HG03064 (cell line): ENCODE measurements around the gene DCXR.

Experiments used
- ATAC-seq: cut with Tn5 transposase; IDR thresholded peaks from one replicate; pipeline ENCODE4 v1.9.1; 2021; ENCODE audit warnings: low read depth; ENCODE audit not compliant: unreplicated experiment

Gene DCXR

DNA sequence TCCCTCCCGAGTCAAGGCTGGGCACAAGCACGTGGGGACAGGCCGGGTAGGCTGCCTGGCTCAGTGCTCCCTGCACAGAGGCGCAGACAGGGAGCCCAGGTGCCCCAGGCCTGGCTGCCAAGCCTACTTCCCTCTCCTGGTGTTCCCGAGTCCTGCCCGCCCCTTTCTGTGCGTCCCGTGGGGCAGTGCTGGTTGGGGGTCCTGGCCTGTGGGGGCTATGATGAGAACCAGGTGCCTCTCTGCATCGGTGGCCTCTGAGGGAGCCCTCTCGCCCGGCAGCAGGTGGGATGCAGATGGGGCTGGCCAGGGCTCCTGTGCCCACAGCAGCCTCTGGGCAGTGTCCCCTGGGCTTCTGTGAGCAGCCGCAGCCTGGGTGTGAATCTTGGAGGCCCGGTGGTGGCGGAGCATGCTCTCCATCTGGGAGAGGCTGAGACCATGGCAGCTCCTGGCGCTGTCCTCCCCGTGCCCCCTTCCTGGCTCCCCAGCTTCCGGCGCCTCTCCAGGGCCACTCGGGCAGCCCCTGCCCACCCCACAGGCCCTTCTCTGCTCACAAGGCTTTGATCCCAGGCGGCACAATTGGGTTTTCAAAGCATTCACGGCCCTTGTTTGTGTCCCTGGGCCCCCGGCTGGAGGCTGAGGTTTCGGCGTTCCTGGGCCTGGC lies 22.1 kb downstream of the DCXR start:
- ATAC-seq = no peak

DNA sequence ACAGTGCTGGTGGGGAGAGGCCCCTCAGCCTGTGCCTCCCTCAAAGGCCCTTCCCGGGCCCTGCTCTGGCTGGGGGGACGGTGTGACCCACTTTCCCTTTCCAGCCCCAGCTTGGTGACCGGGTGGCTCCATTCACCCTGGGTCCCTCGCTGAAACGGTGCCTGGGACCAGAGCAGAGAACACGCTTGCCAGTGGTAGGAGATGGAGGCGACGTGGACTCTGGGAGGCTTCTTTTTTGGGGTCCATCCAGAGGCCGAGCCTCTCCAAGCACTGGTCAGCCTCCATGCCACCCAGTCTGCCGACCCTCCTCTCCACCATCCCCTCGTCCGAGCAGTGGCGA lies 22.6 kb downstream of the DCXR start:
- ATAC-seq = no peak

DNA sequence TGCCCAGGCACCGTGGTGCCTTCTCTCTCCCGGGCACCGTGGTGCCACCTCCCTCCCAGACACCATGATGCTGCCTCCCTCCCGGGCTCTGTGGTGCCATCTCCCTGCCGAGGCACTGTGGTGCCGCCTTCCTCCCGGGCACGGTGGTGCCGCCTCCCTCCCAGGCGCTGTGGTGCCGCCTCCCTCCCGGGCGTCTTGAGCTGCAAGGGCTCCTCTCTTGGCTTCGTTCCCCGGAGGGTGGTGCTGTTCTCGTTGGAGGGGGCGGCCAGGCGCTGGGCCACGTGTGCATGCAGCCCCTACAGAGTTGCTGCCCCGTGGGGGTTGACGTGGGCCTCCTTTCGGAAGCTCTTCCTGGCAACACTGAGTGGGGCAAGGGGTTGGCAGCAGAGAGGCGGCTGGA lies 23.1 kb downstream of the DCXR start:
- ATAC-seq = no peak

- no peak for ATAC-seq
Observed at GRCh38 chr17:82013772-82014321, 23.6 kb downstream of the DCXR start.

GRCh38 chr17:82013341-82013740 lies 24.2 kb downstream of the DCXR start:
- no peak for ATAC-seq

- no peak for ATAC-seq
Observed at GRCh38 chr17:82012640-82013295, 24.7 kb downstream of the DCXR start.

GRCh38 chr17:82012261-82012639 lies 25.2 kb downstream of the DCXR start:
- ATAC-seq = no peak

DNA sequence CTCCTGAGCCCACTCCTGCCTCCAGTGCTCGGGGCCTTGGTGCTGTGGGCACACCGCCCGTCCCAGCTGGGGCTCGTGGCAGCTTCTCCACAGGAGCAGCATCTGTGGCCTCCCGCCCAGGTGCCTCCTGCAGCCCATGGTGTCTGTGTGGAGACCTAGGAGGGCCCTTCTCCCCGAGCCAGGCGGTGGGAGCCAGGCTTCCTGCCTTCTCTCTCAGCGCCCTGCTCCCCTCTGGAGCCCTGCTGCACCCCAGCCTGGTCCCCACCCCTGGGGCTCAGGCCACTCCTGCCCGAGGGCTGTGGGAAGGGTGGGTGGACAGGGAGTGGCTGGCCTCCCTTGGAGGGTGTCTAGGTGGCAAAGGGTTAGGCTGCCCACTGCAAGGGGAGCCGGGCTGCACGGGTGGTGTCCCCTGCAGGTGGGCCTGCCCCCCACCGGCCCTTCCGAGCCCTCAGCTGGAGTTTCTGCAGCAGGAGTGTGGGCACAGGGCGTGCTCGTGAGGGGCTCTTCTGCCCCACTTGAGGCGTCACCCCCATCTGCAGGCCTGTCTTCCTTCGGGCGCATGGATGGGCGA lies 25.8 kb downstream of the DCXR start:
- no peak for ATAC-seq

- no peak for ATAC-seq
Observed at GRCh38 chr17:82010575-82011525, 26.6 kb downstream of the DCXR start.

GRCh38 chr17:82009413-82009812 lies 28.1 kb downstream of the DCXR start:
- ATAC-seq = no peak

- ATAC-seq = no peak
Observed at GRCh38 chr17:82008941-82009405, 28.5 kb downstream of the DCXR start.

- ATAC-seq = no peak
Observed at GRCh38 chr17:82008258-82008940, 29.1 kb downstream of the DCXR start.

DNA sequence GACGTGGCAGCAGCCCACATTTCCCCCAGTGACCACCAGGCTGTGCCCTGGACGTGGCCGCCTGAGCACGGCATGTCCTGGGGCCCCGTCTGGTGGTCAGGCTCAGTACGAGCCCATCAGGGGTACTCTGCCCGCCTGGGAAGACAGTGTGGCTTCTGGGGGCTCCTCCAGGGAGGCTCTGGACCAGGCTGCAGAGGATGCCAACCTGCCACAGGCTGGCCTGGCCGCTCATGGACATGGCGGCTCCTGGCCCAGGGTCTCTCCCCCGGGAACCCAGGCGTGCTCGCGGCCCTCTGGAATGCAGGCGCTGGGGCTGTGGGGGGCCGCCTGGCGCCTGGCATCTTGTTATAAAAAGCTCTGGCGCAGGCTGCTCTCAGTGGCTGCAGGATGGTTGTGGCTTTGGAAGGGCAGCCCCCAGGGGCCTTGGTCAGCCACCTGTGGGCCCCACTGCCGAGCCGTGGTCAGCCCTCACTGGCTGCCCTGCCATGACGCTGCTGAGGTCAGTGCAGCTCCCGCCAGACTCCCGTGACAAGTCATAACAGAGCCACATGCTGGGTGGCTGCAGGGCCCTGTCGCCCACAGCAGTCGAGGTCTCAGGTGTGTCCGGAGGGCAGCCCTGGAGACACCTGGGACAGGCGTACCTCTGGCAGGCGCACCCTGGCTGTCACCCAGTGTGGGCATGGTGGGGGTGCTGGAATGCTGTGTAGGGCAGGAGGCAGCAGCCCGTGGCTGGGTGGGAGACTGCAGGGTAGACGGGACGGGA lies 29.8 kb downstream of the DCXR start:
- no peak for ATAC-seq

DNA sequence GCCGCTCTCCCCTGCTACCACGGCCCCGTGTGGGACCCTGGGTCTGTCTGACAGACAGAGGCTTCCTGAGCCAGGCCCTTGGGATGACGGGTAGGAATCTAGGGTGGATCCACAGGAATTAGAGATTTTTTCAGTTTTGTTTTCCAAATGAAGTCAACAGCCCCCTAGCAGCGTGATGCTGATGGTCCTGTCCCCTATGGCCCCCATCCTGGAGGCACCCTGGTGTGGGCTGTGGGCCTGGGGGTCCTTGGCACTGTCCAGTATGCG lies 30.3 kb downstream of the DCXR start:
- no peak for ATAC-seq

DNA sequence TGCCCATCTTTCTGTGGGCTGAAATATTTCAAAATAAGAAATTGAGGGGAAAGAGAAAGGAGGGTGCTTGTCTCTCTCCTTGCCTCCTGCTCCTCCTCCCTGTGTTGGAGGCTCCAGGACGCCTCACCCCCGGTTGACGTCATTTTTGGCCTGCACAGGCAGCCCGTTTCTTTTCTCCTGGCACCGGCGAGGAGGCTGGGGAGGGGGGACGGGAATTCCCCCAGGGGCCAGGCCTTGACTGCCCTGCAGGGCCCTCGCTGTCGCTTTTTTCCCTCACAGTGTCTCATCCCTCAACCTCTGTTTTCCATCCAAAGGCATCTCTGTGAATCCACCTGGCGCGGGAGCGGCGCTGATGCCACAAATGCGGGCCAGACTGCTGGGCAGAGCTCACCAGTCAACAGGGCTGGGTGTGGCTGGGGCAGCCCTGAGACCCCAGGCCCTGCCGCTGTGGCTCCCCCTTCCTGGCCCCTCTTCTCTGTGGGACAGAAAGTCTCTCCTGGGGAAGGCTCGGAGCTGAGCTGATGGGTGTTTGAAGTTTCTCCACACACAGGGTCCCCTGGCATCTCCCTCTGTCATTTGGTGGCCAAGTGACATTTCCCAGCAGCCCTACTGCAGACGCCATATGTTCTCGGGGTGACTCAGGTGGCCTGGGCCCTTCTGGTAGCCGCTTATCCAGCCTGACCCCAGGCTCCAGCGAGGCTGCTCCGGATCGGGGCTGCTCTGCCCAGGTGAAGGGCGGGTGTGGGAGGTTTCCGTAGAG lies 30.8 kb downstream of the DCXR start:
- ATAC-seq = no peak

- ATAC-seq = no peak
Observed at GRCh38 chr17:82005701-82006348, 31.7 kb downstream of the DCXR start.

- no peak for ATAC-seq
Observed at GRCh38 chr17:82004517-82005455, 32.7 kb downstream of the DCXR start.
